GM23248 (cell line): ENCODE measurements around the gene SERPIND1.

Experiments
- EZH2 ChIP-seq: fragments of 200-600 bp; sonication (generic); IDR thresholded peaks from 2 replicates; pipeline ENCODE4 v1.6.1; 2018; ENCODE audit warnings: antibody characterized with exemption, mild to moderate bottlenecking; ENCODE audit not compliant: insufficient read depth, poor library complexity, severe bottlenecking
- EZH2phosphoT487 ChIP-seq: fragments of 200-600 bp; sonication (generic); IDR thresholded peaks from 2 replicates; pipeline ENCODE4 v1.6.1; 2018; ENCODE audit warnings: antibody characterized with exemption, moderate library complexity, mild to moderate bottlenecking, low read depth; ENCODE audit not compliant: insufficient read depth

GRCh38 chr22:20796731-20797130 is 22.8 kb downstream of the SERPIND1 start:
- TF ChIP-seq EZH2, result no peak
- TF ChIP-seq EZH2phosphoT487, result no peak
